ENCODE data around the gene GNAI2.

Gene GNAI2

GRCh38 chr3:50300681-50301254 lies 64.8 kb downstream of the GNAI2 start:
- no peak for DNase-seq

GRCh38 chr3:50302095-50303012 lies 66.3 kb downstream of the GNAI2 start:
- DNase-seq: no peak

- DNase-seq: no peak
Observed at GRCh38 chr3:50303013-50303815, 67.2 kb downstream of the GNAI2 start, which contains the start of gene HYAL1. TSS of gene HYAL1 (minus strand) at chr3:50303574. CDS start at chr3:50302956, 618 bp downstream.

GRCh38 chr3:50304601-50305000 lies 68.6 kb downstream of the GNAI2 start:
- no peak for DNase-seq

Measured in NCI-H1694 (cell line).